Mucosa of rectum (tissue), 2 donors: Measurements from ENCODE around the gene RTP5.
A peak's percentile ranks its signal among the peaks of the same experiment; 100 is the strongest.
"Not testable (repeated sequence)": the region's sequence is repeated elsewhere in the genome, so short reads cannot be mapped to it uniquely, and the experiment has no call there.

Experiments used
- H3K27ac ChIP-seq, 2 donors: one replicate each; pipeline ENCODE4 v1.7.0; 2013; ENCODE audit warnings: inconsistent platforms in 2 of 2, low read depth in 2 of 2, low read length in 2 of 2
- H3K27me3 ChIP-seq, 2 donors: one replicate each; pipeline ENCODE4 v1.7.0; 2013; ENCODE audit warnings: low read length in 2 of 2; ENCODE audit not compliant: control insufficient read depth in 2 of 2, insufficient read depth in 2 of 2
- H3K36me3 ChIP-seq, 2 donors: one replicate each; pipeline ENCODE4 v1.7.0; 2013; ENCODE audit warnings: low read length in 2 of 2; ENCODE audit not compliant: control insufficient read depth in 2 of 2, insufficient read depth in 2 of 2
- H3K4me1 ChIP-seq, 2 donors: one replicate each; pipeline ENCODE4 v1.7.0; 2013; ENCODE audit warnings: low read length in 2 of 2, mild to moderate bottlenecking in 1 of 2; ENCODE audit not compliant: control insufficient read depth in 2 of 2, insufficient read depth in 2 of 2
- H3K4me3 ChIP-seq, 2 donors: one replicate each; pipeline ENCODE4 v1.7.0; 2013; ENCODE audit warnings: low read length in 2 of 2
- H3K9ac ChIP-seq, 2 donors: one replicate each; pipeline ENCODE4 v1.7.0; 2013; ENCODE audit warnings: low read length in 2 of 2, low read depth in 1 of 2, mild to moderate bottlenecking in 1 of 2
- H3K9me3 ChIP-seq, 2 donors: one replicate each; pipeline ENCODE4 v1.7.0; 2013; ENCODE audit warnings: low read length in 2 of 2; ENCODE audit not compliant: control insufficient read depth in 2 of 2
- donor health status: healthy.
- donor health status: Normal muscosa, but diverticular disease.

Gene RTP5

GRCh38 chr2:241833756-241834526 is 35.6 kb upstream of the RTP5 start:
- not testable (repeated sequence) for H3K27ac ChIP-seq, H3K4me1 ChIP-seq, H3K9me3 ChIP-seq, H3K4me3 ChIP-seq, H3K36me3 ChIP-seq, H3K27me3 ChIP-seq, H3K9ac ChIP-seq

GRCh38 chr2:241834527-241835210 is 34.9 kb upstream of the RTP5 start:
- no peak overlapping the region for H3K27ac ChIP-seq
- no peak overlapping the region for H3K4me3 ChIP-seq
- H3K36me3 ChIP-seq = no peaks in the 10 kb centered on the region
- no peaks in the 10 kb centered on the region for H3K9me3 ChIP-seq
- H3K4me1 ChIP-seq = no peaks in the 10 kb centered on the region
- peaks cover 4 to 7% of the 10 kb centered on the region in 2 donors for H3K27me3 ChIP-seq
- H3K9ac ChIP-seq = no peak overlapping the region

DNA sequence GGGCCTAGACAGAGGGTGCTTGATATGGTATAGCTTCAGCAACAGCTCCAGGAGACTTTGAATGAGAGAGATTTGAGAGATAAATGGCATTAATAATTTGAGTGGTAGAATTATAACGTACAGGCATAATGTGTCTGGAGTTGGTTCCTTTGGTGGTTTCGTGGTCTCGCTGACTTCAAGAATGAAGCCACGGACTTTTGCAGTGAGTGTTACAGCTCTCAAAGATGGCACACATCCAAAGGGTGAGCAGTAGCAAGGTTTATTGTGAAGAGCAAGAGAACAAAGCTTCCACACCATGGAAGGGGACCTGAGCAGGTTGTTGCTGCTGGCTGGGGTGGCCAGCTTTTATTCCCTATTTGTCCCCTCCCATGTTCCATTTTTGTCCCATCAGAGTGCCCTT is 33.9 kb upstream of the RTP5 start:
- peaks cover 4% of the 10 kb centered on the region in 2 donors for H3K27me3 ChIP-seq
- no peaks in the 10 kb centered on the region for H3K9me3 ChIP-seq
- H3K4me1 ChIP-seq = no peaks in the 10 kb centered on the region
- no peak overlapping the region for H3K27ac ChIP-seq
- no peak overlapping the region for H3K4me3 ChIP-seq
- H3K36me3 ChIP-seq = no peaks in the 10 kb centered on the region
- no peak overlapping the region for H3K9ac ChIP-seq

- Histone ChIP-seq H3K36me3 (no peaks in the 10 kb centered on the region), H3K9me3 (no peaks in the 10 kb centered on the region), H3K9ac (no peak overlapping the region), H3K27ac (no peak overlapping the region), H3K27me3 (peaks cover 4% of the 10 kb centered on the region in 2 donors), H3K4me3 (no peak overlapping the region), H3K4me1 (no peaks in the 10 kb centered on the region)
Measured at GRCh38 chr2:241836292-241836691, 33.2 kb upstream of the RTP5 start.

DNA sequence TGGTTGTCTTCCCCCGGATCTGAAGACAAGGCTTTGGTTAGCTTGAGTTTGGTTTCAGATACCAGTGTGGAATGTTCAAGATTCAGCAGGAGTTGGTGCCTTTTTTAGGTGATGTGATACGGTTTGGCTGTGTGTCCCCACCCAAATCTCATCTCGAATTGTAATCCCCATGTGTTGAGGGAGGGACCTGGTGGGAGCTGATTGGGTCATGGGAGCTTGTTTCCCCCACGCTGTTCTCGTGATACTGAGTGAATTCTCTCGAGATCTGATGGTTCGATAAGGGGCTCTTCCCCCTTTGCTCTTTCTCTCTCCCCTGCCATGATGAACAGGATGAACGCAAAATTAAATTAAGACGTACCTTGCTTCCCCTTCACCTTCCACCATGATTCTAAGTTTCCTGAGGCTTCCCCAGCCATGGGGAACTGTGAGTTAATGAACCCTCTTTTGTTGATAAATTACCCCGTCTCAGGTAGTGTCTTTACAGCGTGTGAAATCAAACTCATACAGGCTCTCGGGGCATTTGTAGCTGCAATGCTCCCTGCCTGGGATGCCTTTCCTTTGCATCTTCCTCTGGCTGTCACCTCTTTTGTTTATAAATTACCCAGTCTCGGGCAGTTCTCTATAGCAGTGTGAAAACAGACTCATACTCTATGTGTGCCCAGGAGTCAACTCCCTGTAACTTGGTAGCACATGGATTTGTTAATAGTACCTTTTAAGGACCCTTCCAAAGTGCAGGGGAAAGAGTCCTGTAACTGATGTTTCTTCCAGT is 32.1 kb upstream of the RTP5 start:
- Histone ChIP-seq H3K4me3 (no peak overlapping the region), H3K27ac (no peak overlapping the region), H3K9ac (no peak overlapping the region), H3K27me3 (peaks cover 4% of the 10 kb centered on the region in 2 donors), H3K36me3 (no peaks in the 10 kb centered on the region), H3K9me3 (no peaks in the 10 kb centered on the region), H3K4me1 (no peaks in the 10 kb centered on the region)

- Histone ChIP-seq H3K9ac (no peak overlapping the region), H3K36me3 (no peaks in the 10 kb centered on the region), H3K27me3 (peaks cover 4% of the 10 kb centered on the region in 2 donors), H3K9me3 (no peaks in the 10 kb centered on the region), H3K4me1 (peaks cover 7 to 9% of the 10 kb centered on the region in 2 donors), H3K27ac (no peak overlapping the region), H3K4me3 (no peak overlapping the region)
Measured at GRCh38 chr2:241841181-241842066, 28.1 kb upstream of the RTP5 start.

DNA sequence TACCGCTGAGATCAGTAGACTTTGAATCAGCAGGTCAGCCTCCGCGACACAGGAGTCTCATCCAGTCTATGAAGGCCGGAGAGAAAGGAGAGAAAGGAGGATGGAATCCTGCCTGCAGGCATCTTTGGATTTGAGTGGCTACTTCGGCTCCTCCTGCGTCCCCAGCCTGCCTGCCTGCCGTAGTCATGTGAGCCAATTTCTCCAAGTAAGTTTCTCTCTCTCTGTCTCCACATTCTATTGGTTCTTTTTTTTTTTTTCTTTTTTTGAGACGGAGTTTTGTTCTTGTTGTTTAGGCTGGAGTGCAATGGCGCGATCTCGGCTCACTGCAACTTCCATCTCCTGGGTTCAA is 27.5 kb upstream of the RTP5 start:
- H3K4me3 ChIP-seq = no peak overlapping the region
- H3K9me3 ChIP-seq = no peaks in the 10 kb centered on the region
- no peak overlapping the region for H3K9ac ChIP-seq
- H3K36me3 ChIP-seq = no peaks in the 10 kb centered on the region
- peaks cover 7 to 9% of the 10 kb centered on the region in 2 donors for H3K4me1 ChIP-seq
- no peak overlapping the region for H3K27ac ChIP-seq
- H3K27me3 ChIP-seq = peaks cover 4% of the 10 kb centered on the region in 2 donors

GRCh38 chr2:241842620-241843211 is 26.8 kb upstream of the RTP5 start:
- peaks cover 7 to 9% of the 10 kb centered on the region in 2 donors for H3K4me1 ChIP-seq
- no peaks in the 10 kb centered on the region for H3K9me3 ChIP-seq
- no peaks in the 10 kb centered on the region for H3K36me3 ChIP-seq
- H3K4me3 ChIP-seq = peak overlapping the region in 1 of 2 donors; percentile 27
- H3K27me3 ChIP-seq = peaks cover 2 to 4% of the 10 kb centered on the region in 2 donors
- peak overlapping the region in 1 of 2 donors; percentile 14 for H3K9ac ChIP-seq
- peak overlapping the region in 1 of 2 donors; percentile 65 for H3K27ac ChIP-seq

DNA sequence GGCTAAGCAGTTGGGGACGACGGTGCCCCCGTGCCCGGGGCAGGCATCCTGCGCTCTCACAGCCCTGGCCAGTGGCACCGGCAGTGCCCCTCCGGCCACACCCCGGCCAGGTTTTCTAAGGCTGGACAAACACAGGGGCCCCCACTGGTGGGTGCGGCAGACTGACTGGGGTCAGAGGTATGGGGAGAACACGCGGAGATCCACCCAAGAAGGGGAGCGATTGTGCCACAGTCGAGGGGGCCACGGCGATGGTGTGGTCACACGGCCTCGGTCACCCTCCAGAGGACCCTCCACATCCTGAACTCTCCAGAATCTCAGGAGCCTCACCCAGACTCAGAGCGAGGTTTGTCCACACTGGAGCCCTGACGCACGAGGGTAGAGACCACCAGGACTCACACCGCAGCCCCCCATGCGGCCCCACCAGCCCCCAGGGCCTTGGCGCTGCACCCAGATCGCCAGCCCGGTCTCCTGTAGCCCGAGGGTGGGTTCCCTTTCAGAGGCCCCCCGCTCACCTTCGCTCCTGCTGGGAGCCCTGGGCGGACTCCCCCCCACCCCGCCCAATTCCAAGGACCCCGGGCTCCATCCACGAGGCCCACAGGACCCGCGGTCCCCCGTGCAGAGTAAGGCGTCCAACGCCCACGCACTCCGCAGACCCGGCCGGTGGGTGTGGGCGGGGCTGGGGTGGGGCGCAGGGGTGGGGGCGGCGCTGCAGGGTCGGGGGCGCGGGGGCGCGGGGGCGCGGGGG is 26.0 kb upstream of the RTP5 start:
- Histone ChIP-seq H3K9ac (peak overlapping the region in 1 of 2 donors; percentile 14), H3K36me3 (no peaks in the 10 kb centered on the region), H3K9me3 (no peaks in the 10 kb centered on the region), H3K27ac (peak overlapping the region in 1 of 2 donors; percentile 65), H3K27me3 (peaks cover 2% of the 10 kb centered on the region in 2 donors), H3K4me1 (peaks cover 7 to 9% of the 10 kb centered on the region in 2 donors), H3K4me3 (peak overlapping the region in 1 of 2 donors; percentile 27)
